CD4-positive, alpha-beta T cell treated with Interleukin-15 for 4 hours (primary cell): ENCODE measurements around the gene SPATA3.
"Not testable (repeated sequence)": the region's sequence is repeated elsewhere in the genome, so short reads cannot be mapped to it uniquely, and the experiment has no call there.

ENCODE experiments used
- DNase-seq: peaks from one replicate; pipeline ENCODE4 v3.0.0-alpha.2; 2020; ENCODE audit warnings: low spot score

The SPATA3 gene

DNA sequence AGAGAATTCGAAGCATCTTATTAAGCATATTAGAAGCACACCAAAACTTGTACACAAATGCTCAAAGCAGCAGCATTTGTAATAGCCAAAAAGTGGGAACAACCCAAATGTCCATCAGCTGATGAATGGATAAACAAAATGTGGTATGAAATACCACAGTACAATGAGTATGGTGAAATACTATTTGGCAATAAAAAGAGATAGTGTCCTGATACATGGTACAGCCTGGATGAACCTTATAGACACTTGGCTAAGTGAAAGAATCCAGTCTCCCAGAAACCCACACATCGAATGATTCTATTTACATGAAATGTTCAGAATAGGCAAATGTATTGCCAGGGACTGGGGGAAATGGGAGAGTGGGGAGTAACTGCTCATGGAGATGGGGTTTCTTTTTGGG, 3.0 kb downstream of the SPATA3 start:
- DNase-seq = no peak

DNA sequence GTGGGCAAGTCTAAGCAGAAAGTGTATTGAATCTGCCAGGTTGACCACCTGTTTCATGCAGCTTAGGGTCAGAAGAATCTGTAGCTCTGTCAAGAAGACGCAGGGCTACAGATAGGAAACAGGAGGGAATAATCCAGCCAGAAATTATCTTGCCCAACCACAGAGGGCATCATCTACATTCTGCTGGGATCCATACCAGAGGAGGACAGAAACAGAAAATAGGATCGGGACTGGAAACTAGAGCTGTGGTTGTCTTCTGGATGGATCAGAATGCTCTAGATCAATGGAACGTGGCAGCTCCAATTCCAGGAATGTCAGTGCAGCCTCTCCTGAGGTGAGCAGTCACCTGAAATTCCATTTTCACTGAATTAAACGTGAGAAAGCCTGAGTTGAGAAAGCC, 3.6 kb downstream of the SPATA3 start:
- DNase-seq = no peak

DNA sequence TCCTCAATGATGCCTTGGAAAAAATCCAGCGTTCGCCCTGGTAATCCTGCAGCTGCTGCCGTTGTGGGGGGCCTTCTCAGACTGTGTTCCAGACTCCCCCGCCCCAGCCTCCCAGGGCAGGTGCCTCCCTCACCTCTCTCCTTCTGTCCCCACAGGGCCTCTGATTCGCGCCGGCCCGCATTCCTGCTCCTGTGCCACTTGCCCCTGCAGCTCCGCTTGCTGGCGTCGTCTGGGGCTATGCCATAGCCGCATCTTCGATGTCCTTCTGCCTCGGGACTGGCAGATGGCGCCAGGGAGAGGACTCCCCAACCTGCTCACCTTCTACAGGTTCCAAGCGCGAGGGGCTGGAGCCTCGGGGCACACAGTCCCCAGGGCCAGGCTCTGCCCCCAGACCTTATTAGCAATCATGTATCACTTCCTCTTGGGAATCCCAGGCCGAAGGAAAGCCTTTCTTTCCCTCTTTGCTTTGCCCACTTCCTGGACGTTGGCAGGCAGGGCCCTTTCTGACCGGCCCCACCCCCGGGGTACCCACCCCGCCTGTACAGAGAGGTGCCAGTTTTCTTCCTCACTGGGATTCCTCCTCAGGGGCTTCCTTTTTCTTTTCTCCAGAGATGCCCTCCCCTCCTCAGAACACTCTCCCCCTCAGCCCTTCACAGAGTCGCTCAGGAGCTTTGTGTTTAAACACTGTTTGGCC, 4.4 kb downstream of the SPATA3 start:
- no peak for DNase-seq

DNA sequence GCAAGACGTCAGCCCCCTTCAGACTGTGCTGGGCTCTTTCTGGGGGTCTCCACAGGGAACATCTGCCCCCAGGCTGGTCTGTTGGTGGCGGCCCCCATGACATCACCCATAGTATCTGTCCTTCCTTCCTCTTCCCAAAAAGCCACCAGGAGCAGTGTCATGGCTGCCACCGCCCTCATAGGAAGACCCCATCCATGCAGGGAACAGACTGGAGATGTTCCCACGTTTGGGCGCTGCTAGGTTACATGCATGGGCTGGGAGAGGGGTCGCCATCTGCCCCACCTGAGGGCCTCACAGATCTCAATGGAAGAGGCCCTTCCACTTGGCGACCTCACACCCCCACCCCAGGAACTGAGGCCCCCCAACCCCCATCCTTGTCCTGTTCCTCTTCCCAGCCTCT, 5.1 kb downstream of the SPATA3 start:
- no peak for DNase-seq

DNA sequence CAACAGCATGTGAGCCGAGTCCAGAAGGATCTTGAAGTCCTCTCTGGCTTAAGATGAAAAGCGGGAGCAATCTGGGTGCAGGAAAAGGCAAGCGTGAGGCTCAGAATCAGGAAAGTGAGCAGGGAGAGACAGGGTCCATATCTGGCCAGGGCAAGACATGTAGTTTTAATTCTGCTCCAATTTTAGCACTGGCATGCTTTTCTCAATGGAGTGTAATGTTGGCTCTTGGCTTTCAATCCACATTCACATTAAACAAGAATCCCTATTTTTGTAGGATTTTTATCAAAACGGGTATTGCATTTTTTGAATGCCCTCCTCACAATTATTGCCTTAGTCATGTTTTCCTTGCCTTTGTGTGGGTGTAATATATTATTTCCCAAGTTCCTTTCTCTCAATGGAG, 6.0 kb downstream of the SPATA3 start:
- DNase-seq = no peak

DNA sequence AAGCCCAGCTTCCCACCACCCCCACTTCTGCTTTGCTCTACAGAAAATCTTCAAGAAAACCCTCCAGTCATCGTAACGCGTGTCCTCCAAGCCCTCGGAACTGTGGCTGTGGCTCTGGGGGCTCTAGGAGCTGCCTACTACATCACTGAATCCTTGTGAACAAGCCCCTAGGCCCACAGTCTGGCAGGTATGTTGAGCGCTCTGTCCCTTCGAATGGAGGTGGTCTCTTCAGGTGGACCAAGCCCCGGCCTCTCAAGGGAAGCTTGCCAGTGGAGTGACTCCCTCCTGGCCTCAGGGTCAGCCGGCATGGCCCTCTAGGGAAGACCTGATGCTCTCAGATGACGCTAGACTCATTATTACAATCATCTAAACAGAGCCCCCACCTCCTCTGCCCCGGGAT, 6.7 kb downstream of the SPATA3 start:
- DNase-seq = no peak

DNA sequence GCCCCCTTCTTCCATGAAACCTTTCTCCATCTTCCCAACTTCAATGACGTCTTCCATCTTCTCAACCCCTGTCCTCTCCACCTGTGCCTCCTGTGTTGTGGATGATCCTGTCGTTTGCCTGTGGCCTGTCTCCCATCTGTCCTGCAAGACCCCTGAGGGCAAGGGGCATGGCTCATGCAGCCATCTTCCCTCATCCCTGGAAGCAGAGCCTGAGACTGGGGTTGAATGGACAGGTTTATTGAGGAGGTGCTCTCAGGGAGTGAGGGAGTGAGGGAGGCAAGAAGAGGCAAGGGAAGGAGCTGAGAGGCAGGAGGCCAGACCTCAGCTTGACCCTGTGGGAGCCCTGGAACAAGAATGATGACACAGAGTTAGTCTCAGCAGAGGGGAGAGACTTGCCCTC, 7.3 kb downstream of the SPATA3 start:
- DNase-seq = no peak

DNA sequence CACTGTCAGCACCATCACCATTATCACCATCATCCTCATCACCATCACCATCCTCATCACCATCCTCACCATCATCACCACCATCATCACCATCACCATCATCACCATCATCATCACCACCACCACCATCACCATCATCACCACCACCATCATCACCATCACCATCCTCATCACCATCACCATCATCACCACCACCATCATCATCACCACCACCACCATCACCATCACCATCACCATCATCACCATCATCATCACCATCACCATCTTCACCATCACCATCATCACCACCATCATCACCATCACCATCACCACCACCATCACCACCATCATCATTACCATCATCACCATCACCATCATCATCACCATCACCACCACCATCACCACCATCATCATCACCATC, 9.0 kb downstream of the SPATA3 start:
- not testable (repeated sequence) for DNase-seq

DNA sequence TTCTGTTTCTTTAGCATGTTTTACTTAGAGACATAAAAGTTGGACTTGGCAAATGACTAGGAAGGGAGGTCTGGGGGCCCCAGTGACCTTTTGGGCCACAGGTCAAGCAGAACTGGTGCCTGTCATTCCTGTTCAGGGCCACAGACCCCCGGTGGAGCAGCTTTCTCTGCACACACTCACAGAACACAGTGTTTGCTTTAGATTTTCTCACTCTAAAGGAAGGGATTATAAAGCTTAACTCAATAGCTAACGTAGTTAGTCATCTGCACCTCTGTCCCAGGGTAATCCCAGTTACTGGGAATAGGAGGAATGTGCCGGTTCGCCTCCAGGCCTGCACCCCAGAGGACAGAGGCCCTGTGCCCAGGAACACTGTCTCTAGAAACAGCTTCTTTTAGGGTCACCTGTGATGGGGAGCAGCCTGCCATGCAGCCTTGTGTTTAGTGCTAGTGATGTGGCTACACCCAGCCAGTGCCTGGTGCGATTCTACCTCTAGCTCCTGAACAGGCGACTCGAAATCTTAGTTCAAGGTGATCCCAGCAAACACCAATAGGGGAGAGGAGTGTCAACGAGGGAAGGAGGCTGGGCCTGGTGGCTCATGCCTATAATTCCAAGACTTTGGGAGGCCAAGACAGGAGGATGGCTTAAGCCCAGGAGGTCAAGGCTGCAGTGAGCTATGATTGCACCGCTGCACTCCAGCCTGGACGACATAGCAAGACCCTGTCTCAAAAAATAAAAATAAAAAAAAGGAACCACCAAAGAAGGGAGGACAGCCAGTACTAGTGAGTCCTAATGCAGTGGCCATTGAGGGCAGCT, 11.6 kb downstream of the SPATA3 start:
- DNase-seq = no peak

DNA sequence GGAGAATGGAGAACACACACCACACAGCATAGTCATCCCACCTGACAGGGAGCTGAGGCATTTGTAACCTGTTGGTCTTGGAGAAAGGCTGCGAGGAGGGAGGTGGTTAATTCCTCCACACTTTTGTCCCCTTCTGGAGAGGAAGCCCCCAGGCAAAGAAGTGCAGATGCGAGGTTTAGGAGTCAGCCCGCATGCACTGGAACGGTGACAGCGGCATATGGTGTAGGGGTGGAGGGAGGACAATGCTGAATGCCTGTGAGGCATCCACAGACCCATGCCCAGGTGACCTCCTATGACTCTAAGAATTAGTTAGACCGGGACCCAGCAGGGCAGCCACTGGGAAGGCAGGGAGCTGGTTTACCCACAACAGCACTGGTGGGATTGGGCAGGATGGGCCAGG, 12.2 kb downstream of the SPATA3 start:
- DNase-seq = no peak

DNA sequence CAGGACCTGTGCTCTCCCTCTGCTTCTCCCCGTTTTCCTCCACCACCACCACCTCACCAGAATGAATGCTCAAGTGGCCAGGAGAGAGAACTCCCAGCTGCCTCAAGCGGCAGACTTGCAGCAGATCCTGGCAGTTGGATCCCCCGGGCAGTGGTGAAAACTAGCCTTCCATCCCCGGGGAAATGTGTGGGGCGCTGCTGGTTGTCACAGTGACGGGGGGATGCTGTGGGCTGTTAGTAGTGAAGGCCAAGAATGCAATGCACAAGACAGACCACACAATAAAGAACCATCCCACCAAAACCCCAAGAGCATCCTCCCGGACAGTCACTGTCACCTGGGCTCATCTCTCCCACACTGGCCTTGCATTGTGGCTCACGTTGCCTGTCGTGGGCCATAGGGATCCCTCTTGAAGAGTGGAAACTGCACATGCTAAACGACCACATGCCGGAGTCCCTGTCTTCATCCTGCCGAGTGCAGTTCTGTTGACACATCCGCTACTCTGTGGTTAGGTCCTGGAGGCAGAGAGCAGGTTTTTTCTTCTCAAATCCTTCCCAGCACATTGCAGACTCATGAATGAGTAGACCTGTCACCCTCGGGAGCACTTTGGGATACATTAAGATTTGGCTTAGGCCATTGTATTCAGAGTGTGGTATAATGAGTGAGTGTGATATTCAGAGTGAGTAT, 13.5 kb downstream of the SPATA3 start:
- no peak for DNase-seq

DNA sequence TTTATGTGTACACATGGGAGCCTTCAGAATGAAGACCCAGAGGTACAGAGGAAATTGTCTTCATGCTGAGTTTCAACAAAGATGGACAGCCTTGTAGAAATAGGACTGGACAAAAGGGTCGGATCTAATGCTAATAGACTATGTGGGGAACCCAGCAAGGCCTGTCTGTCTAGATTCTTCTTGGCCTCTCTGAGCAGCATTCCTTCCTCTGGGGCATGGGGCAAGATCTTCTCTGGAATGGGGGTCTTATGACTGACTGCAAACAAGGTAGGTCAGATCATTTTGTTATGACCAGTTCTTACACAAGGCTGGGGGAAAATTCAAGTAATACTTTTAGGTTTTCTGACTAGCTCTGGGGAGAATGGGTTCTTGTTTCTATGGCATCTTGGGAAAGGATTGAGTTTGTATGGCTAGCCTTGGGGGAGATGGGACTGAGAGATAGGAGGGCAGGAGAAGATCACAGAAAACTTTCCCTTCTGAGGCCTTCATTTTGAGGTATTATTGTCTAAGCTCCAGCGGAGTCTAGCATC, 14.3 kb downstream of the SPATA3 start:
- DNase-seq = no peak

DNA sequence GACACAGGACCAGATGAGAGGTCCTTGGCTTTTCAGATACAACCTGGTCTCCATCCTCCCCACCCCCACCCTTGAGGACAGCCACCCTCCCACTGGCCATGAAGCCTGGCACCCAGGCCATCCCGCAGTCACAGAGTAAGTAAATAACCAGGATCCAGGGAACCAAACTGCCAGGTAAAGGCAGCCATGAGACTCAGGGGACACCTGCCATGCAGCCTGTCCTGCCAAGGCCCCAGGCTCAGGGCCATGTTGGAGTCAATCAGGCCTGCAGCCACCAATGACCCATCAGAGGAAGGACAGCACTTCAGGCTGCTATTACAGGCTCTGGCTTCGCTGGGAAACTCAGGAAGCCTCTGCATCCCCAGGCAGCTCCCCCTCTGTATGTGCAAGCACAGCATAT, 15.6 kb downstream of the SPATA3 start:
- DNase-seq = no peak

DNA sequence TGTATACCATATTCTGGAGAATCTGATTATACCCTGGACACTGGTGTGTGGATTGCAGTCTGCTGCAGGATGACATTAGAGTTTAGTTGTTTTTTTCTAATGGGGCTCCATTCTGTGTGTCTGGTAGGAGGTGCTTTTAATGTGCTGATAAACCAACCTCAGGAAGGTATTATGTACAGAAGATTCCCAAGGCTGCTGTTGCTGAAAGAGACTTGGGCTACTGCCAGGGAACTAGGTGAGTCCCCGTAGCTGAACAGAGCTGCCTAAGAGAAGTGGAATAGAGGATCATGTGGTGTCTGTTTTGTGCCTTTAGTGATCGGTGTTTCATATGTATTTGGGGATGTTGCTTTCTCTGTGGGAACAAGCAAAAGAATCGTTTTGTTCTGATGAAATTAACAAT, 16.5 kb downstream of the SPATA3 start:
- DNase-seq = no peak

DNA sequence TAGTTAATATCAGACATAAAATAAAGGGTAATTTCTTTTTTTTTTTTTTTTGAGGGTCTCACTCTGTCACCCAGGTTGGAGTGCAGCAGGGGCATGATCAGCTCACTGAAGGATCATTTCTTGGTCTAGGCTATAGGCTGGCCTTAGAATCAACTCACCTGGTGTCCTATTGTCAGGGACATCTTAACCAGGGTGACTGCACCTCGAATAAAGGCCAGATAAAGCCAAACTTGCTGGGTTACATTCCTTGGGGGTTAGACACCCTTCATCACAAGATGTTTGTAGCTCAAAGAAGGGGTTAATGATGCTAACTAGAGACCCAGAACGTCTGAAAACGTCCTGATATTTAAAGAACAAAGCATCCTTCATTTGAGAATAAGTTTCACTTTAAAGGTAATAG, 17.9 kb downstream of the SPATA3 start:
- DNase-seq = no peak

DNA sequence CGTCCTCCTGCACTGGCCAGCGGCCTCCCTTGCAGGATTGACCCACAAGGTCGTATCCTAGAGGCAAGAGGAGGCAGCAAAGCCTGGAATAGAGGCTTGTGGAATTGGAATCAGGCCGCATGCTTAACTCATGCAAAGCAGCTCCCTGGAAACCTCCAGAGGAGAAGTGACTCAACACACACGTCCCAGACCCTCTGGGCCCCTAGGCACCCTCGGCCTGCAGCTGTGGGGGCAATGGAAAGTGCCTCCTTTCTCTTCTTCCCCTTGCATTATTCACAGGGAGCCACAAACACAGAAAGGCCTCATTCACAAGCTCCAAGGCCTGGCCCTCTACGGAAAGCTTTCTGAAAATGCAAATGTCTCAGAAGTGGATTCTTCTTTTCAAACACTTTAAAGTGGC, 19.6 kb downstream of the SPATA3 start:
- DNase-seq = no peak

DNA sequence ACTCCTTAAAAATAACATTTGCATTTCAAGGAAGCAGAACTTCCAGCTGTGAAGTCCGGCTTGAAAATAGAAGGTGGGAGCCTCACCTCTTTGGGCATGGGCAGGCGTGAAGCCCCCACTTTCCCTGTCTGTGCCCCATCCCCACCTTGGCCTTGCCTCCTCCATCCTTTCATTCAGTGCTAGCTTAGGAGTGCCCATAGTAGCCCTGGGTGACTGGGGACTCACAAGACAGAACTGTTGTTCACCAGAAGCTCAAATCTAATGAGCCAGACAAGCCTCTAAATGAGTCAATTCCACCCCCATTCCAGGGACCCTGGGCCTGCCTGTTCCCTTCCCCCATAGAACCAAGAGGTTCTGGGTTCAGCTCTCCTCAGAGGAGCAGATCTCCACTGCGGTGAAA, 20.0 kb downstream of the SPATA3 start:
- no peak for DNase-seq

DNA sequence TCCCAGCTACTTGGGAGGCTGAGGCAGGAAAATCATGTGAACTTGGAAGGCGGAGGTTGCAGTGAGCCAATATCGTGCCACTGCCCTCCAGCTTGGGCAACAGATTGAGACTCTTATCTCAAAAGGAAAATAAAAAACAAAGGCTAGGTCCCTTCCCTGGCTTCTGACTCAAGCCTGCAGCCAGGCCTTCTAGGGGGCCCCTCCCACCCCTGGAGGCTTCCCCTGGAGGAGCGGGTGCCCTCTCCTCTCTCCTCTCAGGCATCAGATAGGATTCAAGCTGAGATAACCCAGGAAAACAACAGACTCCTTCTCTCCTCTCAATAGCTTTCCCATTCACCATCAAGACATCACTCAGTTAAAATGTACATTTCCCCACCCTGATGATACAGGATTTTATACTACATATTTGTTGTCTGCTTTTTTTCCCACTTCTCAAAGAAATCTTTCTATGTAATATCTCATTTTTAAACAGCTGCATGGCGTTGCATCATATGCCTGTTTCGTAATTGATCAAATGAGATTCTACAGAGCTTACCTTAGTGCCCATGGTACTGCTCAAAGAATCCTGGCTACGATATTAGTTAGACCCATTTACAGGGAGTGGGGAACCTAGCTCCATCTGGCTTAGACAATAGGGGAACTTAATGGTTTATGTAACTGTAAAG, 20.8 kb downstream of the SPATA3 start:
- DNase-seq = no peak

DNA sequence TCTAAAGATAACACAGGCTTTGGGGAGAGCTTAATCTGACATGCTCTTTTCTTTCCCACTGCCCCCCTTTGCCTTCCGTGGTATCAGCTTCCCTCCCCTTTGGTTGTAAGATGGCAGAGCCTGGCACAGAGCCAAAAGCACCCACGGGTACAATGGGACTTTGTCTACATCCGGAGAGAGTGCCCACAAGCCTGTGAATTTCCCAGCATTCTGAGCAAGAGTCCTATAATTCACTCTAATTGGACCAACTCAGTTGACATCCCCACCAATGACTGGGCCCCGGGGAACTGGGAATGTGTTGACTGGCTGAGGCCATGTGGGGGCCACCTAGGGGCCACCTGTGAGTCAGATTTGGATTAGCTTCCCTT, 21.3 kb downstream of the SPATA3 start:
- no peak for DNase-seq

DNA sequence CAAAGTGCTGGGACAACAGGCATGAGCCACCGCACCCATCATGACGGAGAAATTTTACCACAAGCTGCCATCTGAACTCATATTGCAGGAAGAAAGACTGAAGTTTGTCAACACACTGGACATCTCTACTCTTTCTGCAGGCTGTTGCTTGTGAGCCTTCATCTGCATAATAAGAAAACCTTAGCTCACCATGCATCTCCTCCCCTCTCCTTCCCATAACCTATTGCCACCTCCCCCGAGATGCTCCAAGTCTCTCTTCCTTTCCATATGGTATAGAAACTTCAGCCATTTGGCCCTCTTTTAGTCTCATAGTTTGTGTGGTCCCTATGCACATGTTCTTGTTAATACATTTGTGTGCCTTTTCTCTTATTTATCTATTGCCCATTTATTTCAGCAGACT, 22.3 kb downstream of the SPATA3 start:
- DNase-seq = no peak

DNA sequence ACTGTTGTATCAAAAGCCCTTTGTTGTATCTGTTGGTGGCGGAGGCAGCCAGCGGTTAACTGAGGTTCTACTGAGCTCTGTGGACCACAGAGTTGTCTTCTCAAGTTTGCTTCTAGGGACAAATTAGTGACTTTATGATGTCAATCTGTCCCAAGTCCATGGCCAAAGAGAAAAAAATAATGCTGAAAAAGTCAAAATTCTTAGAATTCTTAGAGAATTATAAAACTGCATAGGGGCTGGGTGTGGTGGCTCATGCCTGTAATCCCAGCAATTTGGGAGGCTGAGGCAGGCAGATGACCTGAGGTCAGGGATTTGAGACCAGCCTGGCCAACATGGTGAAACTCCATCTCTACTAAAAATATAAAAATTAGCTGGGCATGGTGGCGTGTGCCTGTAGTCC, 29.1 kb downstream of the SPATA3 start:
- DNase-seq = not testable (repeated sequence)

DNA sequence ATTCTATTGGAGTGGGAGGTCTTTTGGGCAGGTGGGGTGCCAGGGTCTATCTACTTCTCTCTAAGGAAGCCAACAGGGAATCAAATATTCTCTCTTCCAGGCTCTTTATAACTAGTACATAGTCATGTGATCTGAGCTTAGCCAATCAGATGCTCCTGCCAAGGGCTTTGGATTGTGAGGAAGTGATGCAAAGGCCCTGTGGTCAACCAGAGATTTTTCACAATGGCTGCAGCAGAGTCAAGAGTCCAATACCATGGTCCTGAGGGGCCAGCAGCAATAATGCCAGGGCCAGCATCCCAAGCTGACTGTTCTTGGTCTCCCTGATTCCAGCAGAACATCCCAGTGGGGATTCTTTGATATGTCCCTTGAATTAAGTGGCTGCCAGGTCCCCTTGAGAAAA, 33.0 kb downstream of the SPATA3 start:
- no peak for DNase-seq

DNA sequence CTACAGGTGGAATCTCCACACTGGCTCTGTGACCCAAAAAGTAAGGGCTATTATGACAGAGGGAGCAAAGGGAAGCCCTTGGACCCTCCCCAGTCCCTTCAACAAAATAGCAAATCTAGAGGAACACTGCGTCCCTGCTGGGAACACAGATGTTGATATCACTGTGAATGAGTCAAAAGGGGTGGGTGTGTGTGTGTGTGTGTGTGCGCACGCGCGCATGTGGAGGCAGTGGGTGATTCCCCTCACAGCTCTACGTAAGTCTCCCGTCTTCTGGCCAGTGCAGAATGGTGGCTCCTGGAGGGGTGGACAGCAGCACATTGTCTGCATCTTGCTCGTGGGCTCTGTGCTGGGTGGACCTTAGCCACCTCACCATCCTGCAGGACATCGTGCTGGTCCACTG, 33.6 kb downstream of the SPATA3 start:
- no peak for DNase-seq
